ENCODE data around the gene PTCH1. TPM values are rescaled to one million over a fixed set of nuclear protein-coding genes. Genes with fewer than 3 reads are reported as not detected.

The PTCH1 gene
- total RNA-seq, 1 experiment from 2014 or later: 7.6 TPM

- no TSS peak for BruUV-seq (replicated peaks)
- no peak overlapping the region for H3K27ac Mint-ChIP-seq (ENCODE audit: unreplicated experiment)
- H3K9me3 Mint-ChIP-seq (ENCODE audit: low read depth, unreplicated experiment): no peaks in the 10 kb centered on the region
- no peak for DNase-seq
- no peaks in the 10 kb centered on the region for H3K27me3 Mint-ChIP-seq (ENCODE audit: unreplicated experiment)
- H3K4me3 Mint-ChIP-seq (ENCODE audit: low read depth, unreplicated experiment): no peak overlapping the region
- H3K4me1 Mint-ChIP-seq (ENCODE audit: low read depth, unreplicated experiment): peaks cover 16% of the 10 kb centered on the region
- H3K36me3 Mint-ChIP-seq (ENCODE audit: insufficient read depth, unreplicated experiment): peaks cover 41% of the 10 kb centered on the region
- intact Hi-C loops (cut with micrococcal nuclease; ENCODE audit: unreplicated experiment): no loop called here
- CTCF ChIA-PET: no interaction called here
- TF ChIP-seq CTCF (IDR thresholded peaks at IDR 0.05; ENCODE audit: unreplicated experiment): no peak
Observed at GRCh38 chr9:95504053-95504963, 12.5 kb downstream of the PTCH1 start.

GRCh38 chr9:95503369-95503768 is 13.4 kb downstream of the PTCH1 start:
- H3K4me1 Mint-ChIP-seq (ENCODE audit: low read depth, unreplicated experiment): peaks cover 16% of the 10 kb centered on the region
- intact Hi-C loops (cut with micrococcal nuclease; ENCODE audit: unreplicated experiment): no loop called here
- no peaks in the 10 kb centered on the region for H3K9me3 Mint-ChIP-seq (ENCODE audit: low read depth, unreplicated experiment)
- TF ChIP-seq CTCF (IDR thresholded peaks at IDR 0.05; ENCODE audit: unreplicated experiment): no peak
- H3K27me3 Mint-ChIP-seq (ENCODE audit: unreplicated experiment): no peaks in the 10 kb centered on the region
- DNase-seq: no peak
- CTCF ChIA-PET: no interaction called here
- H3K4me3 Mint-ChIP-seq (ENCODE audit: low read depth, unreplicated experiment): no peak overlapping the region
- BruUV-seq (replicated peaks): no TSS peak
- H3K36me3 Mint-ChIP-seq (ENCODE audit: insufficient read depth, unreplicated experiment): peaks cover 32% of the 10 kb centered on the region
- no peak overlapping the region for H3K27ac Mint-ChIP-seq (ENCODE audit: unreplicated experiment)

- intact Hi-C loops (cut with micrococcal nuclease; ENCODE audit: unreplicated experiment): no loop called here
- H3K9me3 Mint-ChIP-seq (ENCODE audit: low read depth, unreplicated experiment): no peaks in the 10 kb centered on the region
- no peak overlapping the region for H3K27ac Mint-ChIP-seq (ENCODE audit: unreplicated experiment)
- BruUV-seq (replicated peaks): no TSS peak
- no peak overlapping the region for H3K4me3 Mint-ChIP-seq (ENCODE audit: low read depth, unreplicated experiment)
- DNase-seq: no peak
- TF ChIP-seq CTCF (IDR thresholded peaks at IDR 0.05; ENCODE audit: unreplicated experiment): no peak
- H3K36me3 Mint-ChIP-seq (ENCODE audit: insufficient read depth, unreplicated experiment): peaks cover 21% of the 10 kb centered on the region
- H3K27me3 Mint-ChIP-seq (ENCODE audit: unreplicated experiment): no peaks in the 10 kb centered on the region
- H3K4me1 Mint-ChIP-seq (ENCODE audit: low read depth, unreplicated experiment): peaks cover 16% of the 10 kb centered on the region
- CTCF ChIA-PET: no interaction called here
Observed at GRCh38 chr9:95502248-95502647, 14.5 kb downstream of the PTCH1 start.

- no peak for DNase-seq
- no peaks in the 10 kb centered on the region for H3K9me3 Mint-ChIP-seq (ENCODE audit: low read depth, unreplicated experiment)
- peaks cover 16% of the 10 kb centered on the region for H3K4me1 Mint-ChIP-seq (ENCODE audit: low read depth, unreplicated experiment)
- no TSS peak for BruUV-seq (replicated peaks)
- H3K27me3 Mint-ChIP-seq (ENCODE audit: unreplicated experiment): no peaks in the 10 kb centered on the region
- no peak overlapping the region for H3K27ac Mint-ChIP-seq (ENCODE audit: unreplicated experiment)
- no peak for TF ChIP-seq CTCF (IDR thresholded peaks at IDR 0.05; ENCODE audit: unreplicated experiment)
- CTCF ChIA-PET: no interaction called here
- intact Hi-C loops (cut with micrococcal nuclease; ENCODE audit: unreplicated experiment): no loop called here
- H3K4me3 Mint-ChIP-seq (ENCODE audit: low read depth, unreplicated experiment): no peak overlapping the region
- peaks cover 2% of the 10 kb centered on the region for H3K36me3 Mint-ChIP-seq (ENCODE audit: insufficient read depth, unreplicated experiment)
Observed at GRCh38 chr9:95499847-95500246, 16.9 kb downstream of the PTCH1 start.
